ENCODE results near the gene WBP1L. TPM values are rescaled to one million over a fixed set of nuclear protein-coding genes. Genes with fewer than 3 reads are reported as not detected.

Gene WBP1L
- total and polyA plus RNA-seq, 2 of the 13 experiments (the other 11 are each of a cell fraction or from before 2014, with no cell fraction given), result 8.3 to 12.3 TPM

DNA sequence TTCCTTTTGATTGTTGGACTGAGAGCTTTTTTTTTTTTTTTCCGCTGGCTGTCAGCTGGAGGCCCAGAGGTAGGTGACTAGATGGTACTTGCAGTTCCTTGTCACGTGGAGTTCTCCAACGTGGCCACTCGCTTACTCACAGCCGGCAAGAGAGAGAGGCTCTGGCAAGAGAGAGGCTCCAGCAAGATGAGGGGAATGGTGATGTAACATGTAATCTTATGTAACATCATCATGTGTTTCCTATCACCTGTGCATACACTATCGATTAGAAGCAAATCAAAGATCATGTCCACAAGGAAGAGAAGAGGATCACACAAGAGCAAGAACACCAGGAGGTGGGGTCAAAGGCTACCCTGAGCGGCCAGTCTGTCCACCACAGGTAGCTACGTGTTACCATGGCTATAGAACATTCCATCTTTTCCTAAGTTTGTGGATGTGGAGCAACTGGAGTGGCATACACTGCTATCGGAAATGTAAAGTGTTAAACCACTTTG lies 106.3 kb downstream of the WBP1L start (continued):
- TF ChIP-seq NFYB (CRISPR knock-in tag; IDR thresholded peaks at IDR 0.05) (no peak), SPEN (CRISPR knock-in tag; IDR thresholded peaks at IDR 0.05; ENCODE audit: low read depth) (peak; percentile 69), ZNF775 (CRISPR knock-in tag; IDR thresholded peaks at IDR 0.05; ENCODE audit: borderline replicate concordance) (no peak), CHD4 (IDR thresholded peaks at IDR 0.05; ENCODE audit: borderline replicate concordance, low read length) (no peak; the same call in 1 of the 2 replicates), HES4 (CRISPR knock-in tag; IDR thresholded peaks at IDR 0.05; ENCODE audit: borderline replicate concordance) (no peak), ZBTB42 (CRISPR knock-in tag; IDR thresholded peaks at IDR 0.05) (no peak), ZBTB20 (CRISPR knock-in tag; IDR thresholded peaks at IDR 0.05; ENCODE audit: borderline replicate concordance, low read depth) (peak; percentile 27; the same call in 1 of the 2 replicates), TCF12 (IDR thresholded peaks at IDR 0.05) (no peak), TCF12 (CRISPR knock-in tag; IDR thresholded peaks at IDR 0.05) (peak; percentile 71; the same call in 1 of the 2 replicates), ZFP62 (CRISPR knock-in tag; IDR thresholded peaks at IDR 0.05) (no peak), MEIS2 (CRISPR knock-in tag; IDR thresholded peaks at IDR 0.05) (peak; percentile 16; the same call in 1 of the 2 replicates), GATA4 (IDR thresholded peaks at IDR 0.05; ENCODE audit: borderline replicate concordance, low read depth) (peak; percentile 62; the same call in 1 of the 2 replicates), NCOA2 (CRISPR knock-in tag; IDR thresholded peaks at IDR 0.05) (peak; percentile 81), SOX6 (IDR thresholded peaks at IDR 0.05) (no peak), SOX6 (CRISPR knock-in tag; IDR thresholded peaks at IDR 0.05) (peak; percentile 93), TRIM24 (CRISPR knock-in tag; IDR thresholded peaks at IDR 0.05) (peak; percentile 82), ZC3H4 (CRISPR knock-in tag; IDR thresholded peaks at IDR 0.05; ENCODE audit: borderline replicate concordance) (no peak), ZNF253 (CRISPR knock-in tag; IDR thresholded peaks at IDR 0.05; ENCODE audit: borderline replicate concordance) (no peak), ZKSCAN1 (IDR thresholded peaks at IDR 0.05; ENCODE audit: low read length) (no peak), ZNF546 (CRISPR knock-in tag; conservative IDR thresholded peaks at IDR 0.05) (0 out of 2 replicates have a peak, but pooled peaks have one; percentile 44), RFXANK (CRISPR knock-in tag; IDR thresholded peaks at IDR 0.05) (no peak), NFRKB (IDR thresholded peaks at IDR 0.05) (no peak)
- TF ChIP-seq, protein P1, sequence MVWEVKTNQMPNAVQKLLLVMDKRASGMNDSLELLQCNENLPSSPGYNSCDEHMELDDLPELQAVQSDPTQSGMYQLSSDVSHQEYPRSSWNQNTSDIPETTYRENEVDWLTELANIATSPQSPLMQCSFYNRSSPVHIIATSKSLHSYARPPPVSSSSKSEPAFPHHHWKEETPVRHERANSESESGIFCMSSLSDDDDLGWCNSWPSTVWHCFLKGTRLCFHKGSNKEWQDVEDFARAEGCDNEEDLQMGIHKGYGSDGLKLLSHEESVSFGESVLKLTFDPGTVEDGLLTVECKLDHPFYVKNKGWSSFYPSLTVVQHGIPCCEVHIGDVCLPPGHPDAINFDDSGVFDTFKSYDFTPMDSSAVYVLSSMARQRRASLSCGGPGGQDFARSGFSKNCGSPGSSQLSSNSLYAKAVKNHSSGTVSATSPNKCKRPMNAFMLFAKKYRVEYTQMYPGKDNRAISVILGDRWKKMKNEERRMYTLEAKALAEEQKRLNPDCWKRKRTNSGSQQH (CRISPR knock-in tag; IDR thresholded peaks at IDR 0.05; ENCODE audit: low read depth), result peak; percentile 77; the same call in 1 of the 2 replicates
- TF ChIP-seq, protein P2, sequence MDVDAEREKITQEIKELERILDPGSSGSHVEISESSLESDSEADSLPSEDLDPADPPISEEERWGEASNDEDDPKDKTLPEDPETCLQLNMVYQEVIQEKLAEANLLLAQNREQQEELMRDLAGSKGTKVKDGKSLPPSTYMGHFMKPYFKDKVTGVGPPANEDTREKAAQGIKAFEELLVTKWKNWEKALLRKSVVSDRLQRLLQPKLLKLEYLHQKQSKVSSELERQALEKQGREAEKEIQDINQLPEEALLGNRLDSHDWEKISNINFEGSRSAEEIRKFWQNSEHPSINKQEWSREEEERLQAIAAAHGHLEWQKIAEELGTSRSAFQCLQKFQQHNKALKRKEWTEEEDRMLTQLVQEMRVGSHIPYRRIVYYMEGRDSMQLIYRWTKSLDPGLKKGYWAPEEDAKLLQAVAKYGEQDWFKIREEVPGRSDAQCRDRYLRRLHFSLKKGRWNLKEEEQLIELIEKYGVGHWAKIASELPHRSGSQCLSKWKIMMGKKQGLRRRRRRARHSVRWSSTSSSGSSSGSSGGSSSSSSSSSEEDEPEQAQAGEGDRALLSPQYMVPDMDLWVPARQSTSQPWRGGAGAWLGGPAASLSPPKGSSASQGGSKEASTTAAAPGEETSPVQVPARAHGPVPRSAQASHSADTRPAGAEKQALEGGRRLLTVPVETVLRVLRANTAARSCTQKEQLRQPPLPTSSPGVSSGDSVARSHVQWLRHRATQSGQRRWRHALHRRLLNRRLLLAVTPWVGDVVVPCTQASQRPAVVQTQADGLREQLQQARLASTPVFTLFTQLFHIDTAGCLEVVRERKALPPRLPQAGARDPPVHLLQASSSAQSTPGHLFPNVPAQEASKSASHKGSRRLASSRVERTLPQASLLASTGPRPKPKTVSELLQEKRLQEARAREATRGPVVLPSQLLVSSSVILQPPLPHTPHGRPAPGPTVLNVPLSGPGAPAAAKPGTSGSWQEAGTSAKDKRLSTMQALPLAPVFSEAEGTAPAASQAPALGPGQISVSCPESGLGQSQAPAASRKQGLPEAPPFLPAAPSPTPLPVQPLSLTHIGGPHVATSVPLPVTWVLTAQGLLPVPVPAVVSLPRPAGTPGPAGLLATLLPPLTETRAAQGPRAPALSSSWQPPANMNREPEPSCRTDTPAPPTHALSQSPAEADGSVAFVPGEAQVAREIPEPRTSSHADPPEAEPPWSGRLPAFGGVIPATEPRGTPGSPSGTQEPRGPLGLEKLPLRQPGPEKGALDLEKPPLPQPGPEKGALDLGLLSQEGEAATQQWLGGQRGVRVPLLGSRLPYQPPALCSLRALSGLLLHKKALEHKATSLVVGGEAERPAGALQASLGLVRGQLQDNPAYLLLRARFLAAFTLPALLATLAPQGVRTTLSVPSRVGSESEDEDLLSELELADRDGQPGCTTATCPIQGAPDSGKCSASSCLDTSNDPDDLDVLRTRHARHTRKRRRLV (CRISPR knock-in tag; IDR thresholded peaks at IDR 0.05), result no peak
- TF ChIP-seq, protein P3, sequence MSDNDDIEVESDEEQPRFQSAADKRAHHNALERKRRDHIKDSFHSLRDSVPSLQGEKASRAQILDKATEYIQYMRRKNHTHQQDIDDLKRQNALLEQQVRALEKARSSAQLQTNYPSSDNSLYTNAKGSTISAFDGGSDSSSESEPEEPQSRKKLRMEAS (IDR thresholded peaks at IDR 0.05), result peak; percentile 92
